Spleen (tissue), 7 donors: Measurements from ENCODE around the gene CDC42EP1.

Experiments used
- POLR2A ChIP-seq, 3 donors: fragments of 450-650 bp; IDR thresholded peaks; one replicate each; pipeline ENCODE4 v1.5.1; 2017; ENCODE audit warnings: antibody characterized with exemption in 3 of 3, mild to moderate bottlenecking in 1 of 3
- POLR2AphosphoS5 ChIP-seq, 3 donors: sonication (generic); formaldehyde crosslinking; IDR thresholded peaks; one replicate each; pipeline ENCODE4 v1.5.1; 2017; ENCODE audit warnings: antibody characterized with exemption in 3 of 3
- TF ChIP-seq, protein P1 (sequence below), 11 experiments: fragments of 200-600 bp in 7 of 11; fragments of 450-650 bp in 4 of 11; sonication (generic) in 4 of 11; IDR thresholded peaks in 8 of 11; conservative IDR thresholded peaks in 3 of 11; 1 replicate in 7 of 11; 2 replicates in 4 of 11; pipeline versions ENCODE4 v1.4.0 to v1.8.0; 2016 to 2021; ENCODE audit warnings: antibody characterized with exemption in 11 of 11, inconsistent platforms in 4 of 11, mild to moderate bottlenecking in 1 of 11
- donor health status: DM: no; HTN: no; CAD: no; lungs with moderate emphysema.
- donor health status: DM: no; HTN: no; CAD: no.
- donor health status: DM: no; HTN: no; CAD: no.

DNA sequence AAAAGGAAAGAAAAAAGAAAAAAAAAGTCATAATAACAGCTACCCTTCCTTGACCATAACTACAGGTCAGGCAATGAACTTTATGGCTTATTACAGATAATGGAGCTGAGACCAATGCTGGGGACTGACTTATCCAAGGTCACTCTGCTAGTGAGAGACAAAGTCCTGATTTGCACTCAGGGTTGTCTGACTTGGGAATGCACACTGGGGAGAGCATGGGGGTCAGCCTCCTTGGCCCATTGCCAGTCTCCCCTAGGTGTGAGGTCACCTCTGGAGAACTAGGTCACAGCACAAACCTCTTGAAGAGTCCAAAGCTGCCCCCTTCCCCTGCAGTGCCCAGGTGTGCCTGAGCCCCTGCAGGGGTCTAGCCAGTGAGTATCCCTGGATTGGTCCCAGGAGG lies 5.3 kb upstream of the CDC42EP1 start:
- TF ChIP-seq, protein P1, sequence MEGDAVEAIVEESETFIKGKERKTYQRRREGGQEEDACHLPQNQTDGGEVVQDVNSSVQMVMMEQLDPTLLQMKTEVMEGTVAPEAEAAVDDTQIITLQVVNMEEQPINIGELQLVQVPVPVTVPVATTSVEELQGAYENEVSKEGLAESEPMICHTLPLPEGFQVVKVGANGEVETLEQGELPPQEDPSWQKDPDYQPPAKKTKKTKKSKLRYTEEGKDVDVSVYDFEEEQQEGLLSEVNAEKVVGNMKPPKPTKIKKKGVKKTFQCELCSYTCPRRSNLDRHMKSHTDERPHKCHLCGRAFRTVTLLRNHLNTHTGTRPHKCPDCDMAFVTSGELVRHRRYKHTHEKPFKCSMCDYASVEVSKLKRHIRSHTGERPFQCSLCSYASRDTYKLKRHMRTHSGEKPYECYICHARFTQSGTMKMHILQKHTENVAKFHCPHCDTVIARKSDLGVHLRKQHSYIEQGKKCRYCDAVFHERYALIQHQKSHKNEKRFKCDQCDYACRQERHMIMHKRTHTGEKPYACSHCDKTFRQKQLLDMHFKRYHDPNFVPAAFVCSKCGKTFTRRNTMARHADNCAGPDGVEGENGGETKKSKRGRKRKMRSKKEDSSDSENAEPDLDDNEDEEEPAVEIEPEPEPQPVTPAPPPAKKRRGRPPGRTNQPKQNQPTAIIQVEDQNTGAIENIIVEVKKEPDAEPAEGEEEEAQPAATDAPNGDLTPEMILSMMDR (IDR thresholded peaks at IDR 0.05 in 8 of 11, conservative IDR thresholded peaks at IDR 0.05 in 3 of 11) = no peak
- TF ChIP-seq POLR2A (IDR thresholded peaks at IDR 0.05) (no peak), POLR2AphosphoS5 (IDR thresholded peaks at IDR 0.05) (no peak)
